Thymus (tissue), 14 donors: ENCODE measurements around the gene TCF19. TPM values are rescaled to one million over a fixed set of nuclear protein-coding genes. Genes with fewer than 3 reads are reported as not detected.

ENCODE experiments used
- DNase-seq, 9 donors: peaks; one replicate each; pipeline ENCODE4 v3.0.0-alpha.2; 2013; ENCODE audit warnings: low spot score in 9 of 9, low read depth in 6 of 9, missing footprints in 1 of 9
- H3K27ac ChIP-seq, 2 donors: one replicate each; pipeline ENCODE4 v1.5.1; 2013; ENCODE audit warnings: control low read depth in 1 of 2, low read depth in 1 of 2, low read length in 1 of 2, mild to moderate bottlenecking in 1 of 2, moderate library complexity in 1 of 2
- H3K27me3 ChIP-seq, 2 donors: one replicate each; pipeline ENCODE4 v1.5.1; 2013; ENCODE audit warnings: low read length in 1 of 2; ENCODE audit not compliant: control insufficient read depth in 2 of 2, insufficient read depth in 1 of 2
- H3K36me3 ChIP-seq, 2 donors: one replicate each; pipeline ENCODE4 v1.5.1; 2013; ENCODE audit warnings: low read length in 1 of 2, mild to moderate bottlenecking in 1 of 2, moderate library complexity in 1 of 2; ENCODE audit not compliant: control insufficient read depth in 2 of 2, insufficient read depth in 2 of 2
- H3K4me1 ChIP-seq, 2 donors: one replicate each; pipeline ENCODE4 v1.5.1; 2013; ENCODE audit warnings: low read length in 2 of 2; ENCODE audit not compliant: control insufficient read depth in 2 of 2, insufficient read depth in 2 of 2
- H3K4me3 ChIP-seq, 2 donors: one replicate each; pipeline ENCODE4 v1.5.1; 2013; ENCODE audit warnings: low read length in 2 of 2, control low read depth in 1 of 2, mild to moderate bottlenecking in 1 of 2
- H3K9me3 ChIP-seq, 2 donors: one replicate each; pipeline ENCODE4 v1.5.1; 2013; ENCODE audit warnings: low read length in 1 of 2, mild to moderate bottlenecking in 1 of 2; ENCODE audit not compliant: control insufficient read depth in 2 of 2, insufficient read depth in 1 of 2
- WGBS: extraction: QIAGEN DNeasy Blood & Tissue Kit; methylation state at CpG from one replicate; pipeline ENCODE4 v1.1.7; 2013; 5-methylcytosine and 5-hydroxymethylcytosine counted together
- long read RNA-seq, 10 donors: transcript quantifications; one replicate each; lab custom pipeline, GENCODE V29; 2026
- polyA plus RNA-seq: library from polyadenylated mRNA; stranded (reverse); fragments of 200-250 nt; gene quantifications from one replicate; pipeline ENCODE4 v1.2.3, GENCODE V29; 2013
- total RNA-seq: library from RNA; stranded (reverse); fragments of 120-200 nt; gene quantifications from one replicate; pipeline ENCODE4 v1.2.4, GENCODE V29; 2013
- donor health status: healthy.

Gene TCF19
- total RNA-seq (23.8 TPM), polyA plus RNA-seq (5.1 TPM)
- long read RNA-seq, donor 1, result 0 reads
- long read RNA-seq, donor 2, result 0 reads
- long read RNA-seq, donor 3, partial matches to known transcripts, result 0 of 3 reads
- long read RNA-seq, donor 3, other reads (novel, unspliced or antisense), result 0 of 3 reads
- long read RNA-seq, donor 4, partial matches to known transcripts, result 0 of 1 reads
- long read RNA-seq, donor 4, other reads (novel, unspliced or antisense), result 0 of 1 reads
- long read RNA-seq, donor 5, partial matches to known transcripts, result 0 of 5 reads
- long read RNA-seq, donor 5, other reads (novel, unspliced or antisense), result 0 of 5 reads
- long read RNA-seq, donor 6, partial matches to known transcripts, result 0 of 4 reads
- long read RNA-seq, donor 6, other reads (novel, unspliced or antisense), result 0 of 4 reads
- long read RNA-seq, donor 7, partial matches to known transcripts, result 0 of 1 reads
- long read RNA-seq, donor 7, other reads (novel, unspliced or antisense), result 0 of 1 reads
- long read RNA-seq, donor 8, partial matches to known transcripts, result 0 of 1 reads
- long read RNA-seq, donor 8, other reads (novel, unspliced or antisense), result 0 of 1 reads
- long read RNA-seq, donor 9, partial matches to known transcripts, result 0 of 3 reads
- long read RNA-seq, donor 9, other reads (novel, unspliced or antisense), result 0 of 3 reads
- long read RNA-seq, donor 10, partial matches to known transcripts, result 6 of 7 reads
- long read RNA-seq, donor 10, other reads (novel, unspliced or antisense), result 0 of 7 reads

GRCh38 chr6:31158140-31158862 lies at the start of gene TCF19:
Gene TCF19 (plus strand): TSS chr6:31158589. CDS start chr6:31159470, 881 bp downstream.
- no peaks in the 10 kb centered on the region for H3K9me3 ChIP-seq
- peak within 1 kb of the TSS; percentile 61 to 82 for H3K4me3 ChIP-seq
- H3K4me1 ChIP-seq, result peaks cover 13 to 20% of the 10 kb centered on the region in 2 donors
- peak within 1 kb of the TSS; percentile 70 to 79 for H3K27ac ChIP-seq
- WGBS, result under 1% methylated on average over 65 of the region's 65 CpGs
- peak; percentile 98 to 100 (median 99) for DNase-seq
- no peaks in the 10 kb centered on the region for H3K27me3 ChIP-seq
- peaks cover 26 to 29% of the 10 kb centered on the region in 2 donors for H3K36me3 ChIP-seq

GRCh38 chr6:31110825-31111582 lies 47.4 kb upstream of the TCF19 start:
- Histone ChIP-seq H3K36me3 (no peaks in the 10 kb centered on the region), H3K4me1 (peaks cover 0 to 3% of the 10 kb centered on the region in 2 donors), H3K27ac (no peak overlapping the region), H3K9me3 (no peaks in the 10 kb centered on the region), H3K4me3 (no peak overlapping the region), H3K27me3 (peaks cover 0 to 45% of the 10 kb centered on the region in 2 donors)
- no peak for DNase-seq
- WGBS, result 92% methylated on average over 11 of the region's 11 CpGs

- 96% methylated on average over 13 of the region's 13 CpGs for WGBS
- Histone ChIP-seq H3K4me1 (peaks cover 0 to 3% of the 10 kb centered on the region in 2 donors), H3K36me3 (no peaks in the 10 kb centered on the region), H3K27me3 (peaks cover 0 to 52% of the 10 kb centered on the region in 2 donors), H3K9me3 (no peaks in the 10 kb centered on the region), H3K27ac (no peak overlapping the region), H3K4me3 (no peak overlapping the region)
- no peak for DNase-seq
Observed at GRCh38 chr6:31111712-31112111, 46.7 kb upstream of the TCF19 start.

GRCh38 chr6:31112478-31112877 lies 45.9 kb upstream of the TCF19 start, which contains the start of gene C6orf15:
Gene C6orf15 (minus strand): TSS chr6:31112575. CDS start chr6:31112555, 20 bp downstream.
- no peaks in the 10 kb centered on the region for H3K36me3 ChIP-seq
- 97% methylated on average over 5 of the region's 5 CpGs for WGBS
- H3K9me3 ChIP-seq, result no peaks in the 10 kb centered on the region
- no peak within 1 kb of the TSS for H3K27ac ChIP-seq
- no peak for DNase-seq
- H3K4me1 ChIP-seq, result peaks cover 0 to 3% of the 10 kb centered on the region in 2 donors
- H3K4me3 ChIP-seq, result no peak within 1 kb of the TSS
- peaks cover 0 to 58% of the 10 kb centered on the region in 2 donors for H3K27me3 ChIP-seq

DNA sequence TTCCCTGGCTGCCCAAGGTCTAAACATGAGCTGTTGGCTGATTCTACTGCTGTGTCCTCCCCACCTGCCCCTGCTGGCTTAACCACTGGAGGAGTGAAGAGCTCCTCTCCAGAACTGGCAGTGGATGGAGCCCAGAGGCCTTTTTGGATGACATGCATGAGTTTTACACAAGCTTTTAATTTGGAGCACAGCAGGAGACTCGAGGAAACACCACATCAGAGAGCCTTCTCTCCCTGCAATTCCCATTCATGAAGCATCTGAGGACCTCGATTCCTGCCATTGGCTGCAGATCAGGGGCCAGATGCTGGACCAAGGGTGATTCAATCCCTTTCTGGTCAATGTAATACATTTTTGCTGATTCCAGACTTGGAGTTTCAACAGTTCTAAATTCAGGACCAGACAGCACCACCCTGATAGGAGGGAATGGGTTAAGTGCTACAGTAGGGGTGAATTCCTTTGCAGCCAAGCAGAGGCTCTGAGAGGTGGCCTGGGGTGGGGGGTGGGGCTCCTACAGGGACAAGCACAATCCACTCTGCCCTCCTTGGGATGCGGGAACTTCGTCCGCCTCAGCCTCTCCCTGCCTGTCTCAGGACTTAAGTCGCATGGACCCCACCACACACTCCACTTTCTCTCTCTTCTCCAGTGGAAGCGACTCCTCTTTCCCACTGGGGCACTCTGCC lies 44.4 kb upstream of the TCF19 start:
- Histone ChIP-seq H3K27me3 (peaks cover 0 to 62% of the 10 kb centered on the region in 2 donors), H3K4me1 (peaks cover 0 to 3% of the 10 kb centered on the region in 2 donors), H3K4me3 (no peak overlapping the region), H3K36me3 (no peaks in the 10 kb centered on the region), H3K27ac (no peak overlapping the region), H3K9me3 (no peaks in the 10 kb centered on the region)
- WGBS, result 78% methylated on average over 7 of the region's 7 CpGs
- DNase-seq, result no peak

GRCh38 chr6:31114541-31114878 lies 43.9 kb upstream of the TCF19 start, which contains the start of gene PSORS1C1:
Gene PSORS1C1 (plus strand): TSS chr6:31114800. CDS start chr6:31129633, 14,833 bp downstream.
- Histone ChIP-seq H3K4me1 (peaks cover 0 to 3% of the 10 kb centered on the region in 2 donors), H3K36me3 (no peaks in the 10 kb centered on the region), H3K4me3 (no peak within 1 kb of the TSS), H3K27ac (no peak within 1 kb of the TSS), H3K27me3 (peaks cover 0 to 57% of the 10 kb centered on the region in 2 donors), H3K9me3 (no peaks in the 10 kb centered on the region)
- DNase-seq, result no peak
- 77% methylated on average over 3 of the region's 3 CpGs for WGBS

DNA sequence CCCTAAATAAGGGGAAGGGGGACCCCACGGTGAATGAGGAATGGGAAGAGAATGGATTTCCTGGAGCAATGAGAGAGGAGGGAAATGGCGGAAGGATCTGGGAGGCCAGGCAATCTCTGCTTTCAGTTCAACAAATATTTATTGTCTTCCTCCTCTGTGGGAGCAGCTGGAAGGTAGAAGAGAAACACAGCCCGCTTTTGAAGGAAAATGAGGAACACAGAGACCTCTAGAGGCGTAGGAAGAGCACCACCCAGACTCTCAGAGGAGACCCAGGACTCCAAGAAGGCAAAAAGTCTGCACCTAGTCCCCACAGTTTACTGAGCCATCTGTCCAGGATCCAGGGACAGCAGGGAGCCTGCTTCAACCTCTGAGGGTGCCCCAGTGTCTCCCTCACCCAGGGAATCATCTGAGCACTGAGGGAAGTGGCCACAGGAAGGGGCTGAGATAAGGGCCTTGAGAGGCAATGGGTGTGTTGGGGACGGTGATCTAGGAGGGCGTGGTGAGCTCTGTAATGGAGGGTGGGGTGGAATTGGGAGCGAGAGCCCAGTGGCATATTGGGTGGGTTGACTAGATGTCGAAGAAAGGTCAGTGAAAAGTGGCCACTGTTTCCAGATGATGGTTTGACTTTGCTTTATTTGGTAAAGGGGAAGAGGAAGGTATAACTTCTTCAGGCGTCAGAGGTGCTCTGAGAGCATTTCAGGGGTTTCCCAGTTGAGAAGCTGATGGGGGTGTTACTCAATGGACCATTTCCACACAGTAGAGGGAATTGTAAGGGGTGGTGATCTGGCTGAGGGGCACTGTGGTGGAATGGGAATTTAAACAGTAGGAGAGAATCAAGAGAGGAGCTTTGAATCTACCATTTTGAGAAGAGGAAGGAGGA lies 43.2 kb upstream of the TCF19 start:
- peaks cover 0 to 3% of the 10 kb centered on the region in 2 donors for H3K4me1 ChIP-seq
- no peak for DNase-seq
- H3K4me3 ChIP-seq, result no peak overlapping the region
- H3K9me3 ChIP-seq, result no peaks in the 10 kb centered on the region
- H3K27ac ChIP-seq, result no peak overlapping the region
- WGBS, result 56% methylated on average over 9 of the region's 9 CpGs
- no peaks in the 10 kb centered on the region for H3K36me3 ChIP-seq
- H3K27me3 ChIP-seq, result peaks cover 0 to 51% of the 10 kb centered on the region in 2 donors
